ENCODE results near the gene TUBA4B. TPM values are rescaled to one million over a fixed set of nuclear protein-coding genes. Genes with fewer than 3 reads are reported as not detected.

Gene TUBA4B
- total RNA-seq, 1 experiment from 2014 or later: not detected

DNA sequence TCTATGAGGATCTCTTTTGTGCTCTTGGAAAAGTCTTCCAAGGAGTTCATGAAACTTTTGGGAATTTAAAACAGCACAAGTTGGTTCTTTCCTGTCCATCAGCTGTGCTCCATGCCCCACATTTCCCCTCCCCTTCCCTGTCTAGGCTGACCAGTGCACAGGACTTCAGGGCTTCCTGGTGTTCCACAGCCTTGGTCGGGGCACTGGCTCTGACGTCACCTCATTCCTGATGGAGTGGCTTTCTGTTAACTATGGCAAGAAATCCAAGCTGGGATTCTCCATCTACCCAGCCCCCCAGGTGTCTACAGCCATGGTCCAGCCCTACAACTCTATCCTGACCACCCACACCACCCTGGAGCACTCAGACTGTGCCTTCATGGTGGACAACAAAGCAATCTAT is 18.0 kb downstream of the TUBA4B start:
- no peaks in the 10 kb centered on the region for H3K9me3 ChIP-seq (ENCODE audit: control insufficient read depth, insufficient read depth, low read depth, low read length)
- BruUV-seq (replicated peaks): no TSS peak
- in situ Hi-C loops (cut with HindIII; ENCODE audit: low pct_unique_long_range_greater_than_20kb, low sequenced_read_pairs) (no loop called here), intact Hi-C loops (cut with micrococcal nuclease; ENCODE audit: unreplicated experiment) (no loop called here)
- no peaks in the 10 kb centered on the region for H3K27me3 ChIP-seq (ENCODE audit: control insufficient read depth, insufficient read depth, low read length)
- TF ChIP-seq TCF7L2 (IDR thresholded peaks at IDR 0.05; ENCODE audit: low read depth, low read length) (no peak), SIN3A (IDR thresholded peaks at IDR 0.05; ENCODE audit: borderline replicate concordance, insufficient read depth, low read depth, low read length) (no peak), POLR2AphosphoS5 (IDR thresholded peaks at IDR 0.05; ENCODE audit: low read depth, low read length) (no peak)
- TF ChIP-seq, protein P1, sequence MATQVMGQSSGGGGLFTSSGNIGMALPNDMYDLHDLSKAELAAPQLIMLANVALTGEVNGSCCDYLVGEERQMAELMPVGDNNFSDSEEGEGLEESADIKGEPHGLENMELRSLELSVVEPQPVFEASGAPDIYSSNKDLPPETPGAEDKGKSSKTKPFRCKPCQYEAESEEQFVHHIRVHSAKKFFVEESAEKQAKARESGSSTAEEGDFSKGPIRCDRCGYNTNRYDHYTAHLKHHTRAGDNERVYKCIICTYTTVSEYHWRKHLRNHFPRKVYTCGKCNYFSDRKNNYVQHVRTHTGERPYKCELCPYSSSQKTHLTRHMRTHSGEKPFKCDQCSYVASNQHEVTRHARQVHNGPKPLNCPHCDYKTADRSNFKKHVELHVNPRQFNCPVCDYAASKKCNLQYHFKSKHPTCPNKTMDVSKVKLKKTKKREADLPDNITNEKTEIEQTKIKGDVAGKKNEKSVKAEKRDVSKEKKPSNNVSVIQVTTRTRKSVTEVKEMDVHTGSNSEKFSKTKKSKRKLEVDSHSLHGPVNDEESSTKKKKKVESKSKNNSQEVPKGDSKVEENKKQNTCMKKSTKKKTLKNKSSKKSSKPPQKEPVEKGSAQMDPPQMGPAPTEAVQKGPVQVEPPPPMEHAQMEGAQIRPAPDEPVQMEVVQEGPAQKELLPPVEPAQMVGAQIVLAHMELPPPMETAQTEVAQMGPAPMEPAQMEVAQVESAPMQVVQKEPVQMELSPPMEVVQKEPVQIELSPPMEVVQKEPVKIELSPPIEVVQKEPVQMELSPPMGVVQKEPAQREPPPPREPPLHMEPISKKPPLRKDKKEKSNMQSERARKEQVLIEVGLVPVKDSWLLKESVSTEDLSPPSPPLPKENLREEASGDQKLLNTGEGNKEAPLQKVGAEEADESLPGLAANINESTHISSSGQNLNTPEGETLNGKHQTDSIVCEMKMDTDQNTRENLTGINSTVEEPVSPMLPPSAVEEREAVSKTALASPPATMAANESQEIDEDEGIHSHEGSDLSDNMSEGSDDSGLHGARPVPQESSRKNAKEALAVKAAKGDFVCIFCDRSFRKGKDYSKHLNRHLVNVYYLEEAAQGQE (IDR thresholded peaks at IDR 0.05; ENCODE audit: insufficient read depth in 1 of 2, low read depth in 2 of 2, low read length in 1 of 2): no peak
- TF ChIP-seq, protein P2, sequence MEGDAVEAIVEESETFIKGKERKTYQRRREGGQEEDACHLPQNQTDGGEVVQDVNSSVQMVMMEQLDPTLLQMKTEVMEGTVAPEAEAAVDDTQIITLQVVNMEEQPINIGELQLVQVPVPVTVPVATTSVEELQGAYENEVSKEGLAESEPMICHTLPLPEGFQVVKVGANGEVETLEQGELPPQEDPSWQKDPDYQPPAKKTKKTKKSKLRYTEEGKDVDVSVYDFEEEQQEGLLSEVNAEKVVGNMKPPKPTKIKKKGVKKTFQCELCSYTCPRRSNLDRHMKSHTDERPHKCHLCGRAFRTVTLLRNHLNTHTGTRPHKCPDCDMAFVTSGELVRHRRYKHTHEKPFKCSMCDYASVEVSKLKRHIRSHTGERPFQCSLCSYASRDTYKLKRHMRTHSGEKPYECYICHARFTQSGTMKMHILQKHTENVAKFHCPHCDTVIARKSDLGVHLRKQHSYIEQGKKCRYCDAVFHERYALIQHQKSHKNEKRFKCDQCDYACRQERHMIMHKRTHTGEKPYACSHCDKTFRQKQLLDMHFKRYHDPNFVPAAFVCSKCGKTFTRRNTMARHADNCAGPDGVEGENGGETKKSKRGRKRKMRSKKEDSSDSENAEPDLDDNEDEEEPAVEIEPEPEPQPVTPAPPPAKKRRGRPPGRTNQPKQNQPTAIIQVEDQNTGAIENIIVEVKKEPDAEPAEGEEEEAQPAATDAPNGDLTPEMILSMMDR (IDR thresholded peaks at IDR 0.05): no peak
- ChIA-PET CTCF (no interaction called here), POLR2A (no interaction called here)
- no peaks in the 10 kb centered on the region for H3K36me3 ChIP-seq (ENCODE audit: control insufficient read depth, insufficient read depth, low read length)
- DNase-seq (ENCODE audit: low read depth, low spot score): no peak
- no peak for ATAC-seq
- H3K4me3 ChIP-seq (ENCODE audit: low read depth in 2 of 2, low read length in 2 of 2): no peak overlapping the region
- H3K27ac ChIP-seq (ENCODE audit: low read length): no peak overlapping the region
- H3K4me1 ChIP-seq (ENCODE audit: control insufficient read depth, insufficient read depth, low read length): peaks cover 19% of the 10 kb centered on the region

DNA sequence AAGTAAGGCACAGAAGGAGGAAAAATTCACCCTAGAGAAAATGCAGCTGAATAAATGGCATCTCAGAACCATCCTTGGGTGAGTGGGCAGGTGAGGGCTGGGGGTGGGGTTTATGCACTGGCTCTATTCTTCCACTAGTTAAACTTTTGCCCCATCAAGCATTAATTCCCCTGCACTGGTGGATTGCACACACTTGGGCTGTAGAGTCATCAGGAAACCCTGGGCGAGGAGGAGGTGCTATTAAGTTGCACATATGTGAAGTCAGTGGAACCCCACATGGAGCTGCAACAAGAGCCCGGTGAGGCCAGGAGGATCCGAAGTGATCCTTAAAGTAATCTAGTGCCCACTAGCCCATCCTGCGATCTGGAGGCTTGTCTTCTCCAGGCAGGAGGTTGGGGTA is 19.3 kb downstream of the TUBA4B start:
- ATAC-seq (no peak), DNase-seq (ENCODE audit: low read depth, low spot score) (no peak)
- no peaks in the 10 kb centered on the region for H3K9me3 ChIP-seq (ENCODE audit: control insufficient read depth, insufficient read depth, low read depth, low read length)
- H3K36me3 ChIP-seq (ENCODE audit: control insufficient read depth, insufficient read depth, low read length): no peaks in the 10 kb centered on the region
- POLR2A ChIA-PET: no interaction called here
- intact Hi-C loops (cut with micrococcal nuclease; ENCODE audit: unreplicated experiment) (no loop called here), in situ Hi-C loops (cut with HindIII; ENCODE audit: low pct_unique_long_range_greater_than_20kb, low sequenced_read_pairs) (no loop called here)
- no peaks in the 10 kb centered on the region for H3K27me3 ChIP-seq (ENCODE audit: control insufficient read depth, insufficient read depth, low read length)
- no peak for TF ChIP-seq POLR2AphosphoS5 (IDR thresholded peaks at IDR 0.05; ENCODE audit: low read depth, low read length)
- no TSS peak for BruUV-seq (replicated peaks)
- H3K27ac ChIP-seq (ENCODE audit: low read length): no peak overlapping the region
- peaks cover 21% of the 10 kb centered on the region for H3K4me1 ChIP-seq (ENCODE audit: control insufficient read depth, insufficient read depth, low read length)
- no peak overlapping the region for H3K4me3 ChIP-seq (ENCODE audit: low read depth in 2 of 2, low read length in 2 of 2)
- CTCF ChIA-PET: no interaction called here

DNA sequence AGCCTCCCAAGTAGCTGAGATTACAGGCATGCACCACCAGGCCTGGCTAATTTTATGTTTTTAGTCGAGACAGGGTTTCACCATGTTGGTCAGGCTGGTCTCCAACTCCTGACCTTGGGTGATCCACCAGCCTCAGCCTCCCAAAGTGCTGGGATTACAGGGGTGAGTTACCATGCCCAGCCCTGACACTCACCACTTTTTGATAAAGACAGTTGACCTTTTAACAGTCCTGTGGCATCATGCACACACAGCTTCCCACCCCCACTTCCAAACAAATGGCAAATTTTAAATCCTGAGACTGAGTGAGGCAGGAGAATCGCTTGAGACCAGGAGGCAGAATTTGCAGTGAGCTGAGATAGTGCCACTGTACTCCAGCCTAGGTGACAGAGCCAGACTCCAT is 20.0 kb downstream of the TUBA4B start:
- CTCF ChIA-PET: no interaction called here
- no peak for DNase-seq (ENCODE audit: low read depth, low spot score)

More for the DNA sequence above, 20.0 kb downstream of the TUBA4B start:
- TF ChIP-seq TCF7L2 (IDR thresholded peaks at IDR 0.05; ENCODE audit: low read depth, low read length) (no peak), POLR2AphosphoS5 (IDR thresholded peaks at IDR 0.05; ENCODE audit: low read depth, low read length) (no peak), SIN3A (IDR thresholded peaks at IDR 0.05; ENCODE audit: borderline replicate concordance, insufficient read depth, low read depth, low read length) (no peak)
- TF ChIP-seq, protein P2 (IDR thresholded peaks at IDR 0.05): no peak
- TF ChIP-seq, protein P1 (IDR thresholded peaks at IDR 0.05; ENCODE audit: insufficient read depth in 1 of 2, low read depth in 2 of 2, low read length in 1 of 2): no peak
- Histone ChIP-seq H3K36me3 (ENCODE audit: control insufficient read depth, insufficient read depth, low read length) (no peaks in the 10 kb centered on the region), H3K27me3 (ENCODE audit: control insufficient read depth, insufficient read depth, low read length) (no peaks in the 10 kb centered on the region), H3K4me3 (ENCODE audit: low read depth in 2 of 2, low read length in 2 of 2) (no peak overlapping the region), H3K4me1 (ENCODE audit: control insufficient read depth, insufficient read depth, low read length) (peaks cover 25% of the 10 kb centered on the region), H3K27ac (ENCODE audit: low read length) (no peak overlapping the region), H3K9me3 (ENCODE audit: control insufficient read depth, insufficient read depth, low read depth, low read length) (no peaks in the 10 kb centered on the region)
- ATAC-seq: no peak
- POLR2A ChIA-PET: no interaction called here
- in situ Hi-C loops (cut with HindIII; ENCODE audit: low pct_unique_long_range_greater_than_20kb, low sequenced_read_pairs): no loop called here
- no TSS peak for BruUV-seq (replicated peaks)
- intact Hi-C loops (cut with micrococcal nuclease; ENCODE audit: unreplicated experiment): no loop called here

Measured in Panc1 (cell line).